Panc1 (cell line): Measurements from ENCODE around the gene EEF1A2.
A peak's percentile ranks its signal among the peaks of the same experiment; 100 is the strongest.

Source experiments
- POLR2AphosphoS5 ChIP-seq: IDR thresholded peaks from 2 replicates; pipeline ENCODE4 v1.6.1; 2012; ENCODE audit warnings: mild to moderate bottlenecking, low read depth, low read length, moderate library complexity
- SIN3A ChIP-seq: IDR thresholded peaks from 2 replicates; pipeline ENCODE4 v1.6.1; 2012; ENCODE audit warnings: low read depth, mild to moderate bottlenecking, low read length, moderate library complexity, borderline replicate concordance; ENCODE audit not compliant: insufficient read depth
- TCF7L2 ChIP-seq: IDR thresholded peaks from 2 replicates; pipeline ENCODE4 v1.6.1; 2011; ENCODE audit warnings: mild to moderate bottlenecking, low read depth, low read length, inconsistent platforms
- TF ChIP-seq, protein P1 (sequence below): fragments of 450-650 bp; IDR thresholded peaks from 2 replicates; pipeline ENCODE4 v1.5.1; 2017; ENCODE audit warnings: mild to moderate bottlenecking
- TF ChIP-seq, protein P2 (sequence below), 2 experiments: IDR thresholded peaks; 2 replicates each; pipeline ENCODE4 v1.6.1; 2011 to 2012; ENCODE audit warnings: low read depth in 2 of 2, control low read depth in 1 of 2, low read length in 1 of 2, mild to moderate bottlenecking in 1 of 2, moderate library complexity in 1 of 2; ENCODE audit not compliant: insufficient read depth in 1 of 2

DNA sequence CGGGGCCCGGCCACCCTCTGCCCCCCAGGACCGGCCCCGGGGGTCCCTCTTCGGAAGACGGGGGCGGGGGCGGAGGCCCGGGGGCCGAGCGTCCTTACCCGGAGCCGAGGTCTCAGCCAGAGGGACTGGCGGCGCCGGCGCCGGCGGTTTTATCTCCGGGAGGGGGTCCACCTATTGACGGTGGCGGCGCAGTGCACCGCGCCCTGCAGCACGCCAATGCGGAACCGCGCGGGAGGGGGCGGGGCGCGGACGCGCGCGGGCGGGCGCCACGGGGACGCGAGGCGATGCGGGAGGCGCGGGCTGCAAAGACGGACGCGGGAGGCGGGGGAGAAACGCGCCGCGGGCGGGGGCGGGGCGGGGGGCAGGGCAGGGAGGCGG lies at the start of gene EEF1A2:
- TF ChIP-seq POLR2AphosphoS5 (no peak), TCF7L2 (no peak), SIN3A (peak; percentile 57; the same call in 1 of the 2 replicates)
- TF ChIP-seq, protein P1, sequence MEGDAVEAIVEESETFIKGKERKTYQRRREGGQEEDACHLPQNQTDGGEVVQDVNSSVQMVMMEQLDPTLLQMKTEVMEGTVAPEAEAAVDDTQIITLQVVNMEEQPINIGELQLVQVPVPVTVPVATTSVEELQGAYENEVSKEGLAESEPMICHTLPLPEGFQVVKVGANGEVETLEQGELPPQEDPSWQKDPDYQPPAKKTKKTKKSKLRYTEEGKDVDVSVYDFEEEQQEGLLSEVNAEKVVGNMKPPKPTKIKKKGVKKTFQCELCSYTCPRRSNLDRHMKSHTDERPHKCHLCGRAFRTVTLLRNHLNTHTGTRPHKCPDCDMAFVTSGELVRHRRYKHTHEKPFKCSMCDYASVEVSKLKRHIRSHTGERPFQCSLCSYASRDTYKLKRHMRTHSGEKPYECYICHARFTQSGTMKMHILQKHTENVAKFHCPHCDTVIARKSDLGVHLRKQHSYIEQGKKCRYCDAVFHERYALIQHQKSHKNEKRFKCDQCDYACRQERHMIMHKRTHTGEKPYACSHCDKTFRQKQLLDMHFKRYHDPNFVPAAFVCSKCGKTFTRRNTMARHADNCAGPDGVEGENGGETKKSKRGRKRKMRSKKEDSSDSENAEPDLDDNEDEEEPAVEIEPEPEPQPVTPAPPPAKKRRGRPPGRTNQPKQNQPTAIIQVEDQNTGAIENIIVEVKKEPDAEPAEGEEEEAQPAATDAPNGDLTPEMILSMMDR: no peak; the same call in 1 of the 2 replicates
- TF ChIP-seq, protein P2, sequence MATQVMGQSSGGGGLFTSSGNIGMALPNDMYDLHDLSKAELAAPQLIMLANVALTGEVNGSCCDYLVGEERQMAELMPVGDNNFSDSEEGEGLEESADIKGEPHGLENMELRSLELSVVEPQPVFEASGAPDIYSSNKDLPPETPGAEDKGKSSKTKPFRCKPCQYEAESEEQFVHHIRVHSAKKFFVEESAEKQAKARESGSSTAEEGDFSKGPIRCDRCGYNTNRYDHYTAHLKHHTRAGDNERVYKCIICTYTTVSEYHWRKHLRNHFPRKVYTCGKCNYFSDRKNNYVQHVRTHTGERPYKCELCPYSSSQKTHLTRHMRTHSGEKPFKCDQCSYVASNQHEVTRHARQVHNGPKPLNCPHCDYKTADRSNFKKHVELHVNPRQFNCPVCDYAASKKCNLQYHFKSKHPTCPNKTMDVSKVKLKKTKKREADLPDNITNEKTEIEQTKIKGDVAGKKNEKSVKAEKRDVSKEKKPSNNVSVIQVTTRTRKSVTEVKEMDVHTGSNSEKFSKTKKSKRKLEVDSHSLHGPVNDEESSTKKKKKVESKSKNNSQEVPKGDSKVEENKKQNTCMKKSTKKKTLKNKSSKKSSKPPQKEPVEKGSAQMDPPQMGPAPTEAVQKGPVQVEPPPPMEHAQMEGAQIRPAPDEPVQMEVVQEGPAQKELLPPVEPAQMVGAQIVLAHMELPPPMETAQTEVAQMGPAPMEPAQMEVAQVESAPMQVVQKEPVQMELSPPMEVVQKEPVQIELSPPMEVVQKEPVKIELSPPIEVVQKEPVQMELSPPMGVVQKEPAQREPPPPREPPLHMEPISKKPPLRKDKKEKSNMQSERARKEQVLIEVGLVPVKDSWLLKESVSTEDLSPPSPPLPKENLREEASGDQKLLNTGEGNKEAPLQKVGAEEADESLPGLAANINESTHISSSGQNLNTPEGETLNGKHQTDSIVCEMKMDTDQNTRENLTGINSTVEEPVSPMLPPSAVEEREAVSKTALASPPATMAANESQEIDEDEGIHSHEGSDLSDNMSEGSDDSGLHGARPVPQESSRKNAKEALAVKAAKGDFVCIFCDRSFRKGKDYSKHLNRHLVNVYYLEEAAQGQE (IDR thresholded peaks at IDR 0.05; ENCODE audit: insufficient read depth in 1 of 2, low read depth in 2 of 2, low read length in 1 of 2): no peak
